Thyroid gland (tissue), 4 donors: ENCODE results near the gene GPR155.

Experiments
- POLR2A ChIP-seq, 2 donors: fragments of 450-650 bp; IDR thresholded peaks; one replicate each; pipeline ENCODE4 v1.6.1; 2017; ENCODE audit warnings: antibody characterized with exemption in 2 of 2, mild to moderate bottlenecking in 2 of 2, moderate library complexity in 1 of 2
- TF ChIP-seq, protein P1 (sequence below), 6 experiments: fragments of 200-600 bp in 3 of 6; fragments of 450-650 bp in 3 of 6; sonication (generic) in 3 of 6; IDR thresholded peaks; one replicate each; pipeline ENCODE4 v1.5.1; 2016 to 2019; ENCODE audit warnings: antibody characterized with exemption in 6 of 6, mild to moderate bottlenecking in 2 of 6, inconsistent platforms in 1 of 6, moderate library complexity in 1 of 6

DNA sequence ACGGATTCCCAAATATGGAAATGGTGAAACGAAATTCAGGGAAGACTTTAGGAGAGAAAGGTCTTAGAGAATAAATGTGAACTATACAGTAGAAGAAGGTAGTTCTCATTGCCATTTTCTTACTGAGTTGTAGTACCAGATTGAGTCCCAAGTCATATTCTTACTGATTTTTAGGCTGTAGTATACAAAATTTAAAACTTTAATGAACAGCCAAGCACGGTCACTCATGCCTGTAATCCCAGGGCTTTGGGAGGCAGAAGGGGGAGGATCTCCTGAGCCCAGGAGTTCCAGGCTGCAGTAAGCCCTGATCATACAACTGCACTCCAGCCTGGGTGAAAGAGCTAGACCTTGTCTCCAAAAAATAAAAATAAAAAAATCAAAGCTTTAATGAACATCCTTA lies 89.1 kb downstream of the GPR155 start:
- TF ChIP-seq, protein P1, sequence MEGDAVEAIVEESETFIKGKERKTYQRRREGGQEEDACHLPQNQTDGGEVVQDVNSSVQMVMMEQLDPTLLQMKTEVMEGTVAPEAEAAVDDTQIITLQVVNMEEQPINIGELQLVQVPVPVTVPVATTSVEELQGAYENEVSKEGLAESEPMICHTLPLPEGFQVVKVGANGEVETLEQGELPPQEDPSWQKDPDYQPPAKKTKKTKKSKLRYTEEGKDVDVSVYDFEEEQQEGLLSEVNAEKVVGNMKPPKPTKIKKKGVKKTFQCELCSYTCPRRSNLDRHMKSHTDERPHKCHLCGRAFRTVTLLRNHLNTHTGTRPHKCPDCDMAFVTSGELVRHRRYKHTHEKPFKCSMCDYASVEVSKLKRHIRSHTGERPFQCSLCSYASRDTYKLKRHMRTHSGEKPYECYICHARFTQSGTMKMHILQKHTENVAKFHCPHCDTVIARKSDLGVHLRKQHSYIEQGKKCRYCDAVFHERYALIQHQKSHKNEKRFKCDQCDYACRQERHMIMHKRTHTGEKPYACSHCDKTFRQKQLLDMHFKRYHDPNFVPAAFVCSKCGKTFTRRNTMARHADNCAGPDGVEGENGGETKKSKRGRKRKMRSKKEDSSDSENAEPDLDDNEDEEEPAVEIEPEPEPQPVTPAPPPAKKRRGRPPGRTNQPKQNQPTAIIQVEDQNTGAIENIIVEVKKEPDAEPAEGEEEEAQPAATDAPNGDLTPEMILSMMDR (IDR thresholded peaks at IDR 0.05): no peak
- TF ChIP-seq POLR2A (IDR thresholded peaks at IDR 0.05): no peak
